HL-60 (cell line): ENCODE data around the gene LYPLA2.
A peak's percentile ranks its signal among the peaks of the same experiment; 100 is the strongest.

Experiments used
- DNase-seq, 2 experiments: peaks; one replicate each; pipeline ENCODE4 v3.0.0-alpha.2; 2010 to 2020; ENCODE audit warnings: low read depth in 1 of 2, low spot score in 1 of 2
- H3K27ac ChIP-seq: fragments of 250-450 bp; sonication (Bioruptor Pico); replicated peaks from 2 replicates; pipeline ENCODE4 v1.5.1; 2020; ENCODE audit warnings: mild to moderate bottlenecking, moderate library complexity
- H3K27me3 ChIP-seq: fragments of 250-450 bp; sonication (Bioruptor Pico); 2 replicates; pipeline ENCODE4 v1.5.1; 2021; ENCODE audit warnings: mild to moderate bottlenecking, moderate library complexity; ENCODE audit not compliant: insufficient read depth, poor library complexity, severe bottlenecking
- H3K4me3 ChIP-seq: replicated peaks from 2 replicates; pipeline ENCODE4 v1.5.1; 2011; ENCODE audit warnings: mild to moderate bottlenecking, control low read depth, low read length; ENCODE audit not compliant: insufficient read depth
- CTCF ChIP-seq: IDR thresholded peaks from one replicate; pipeline ENCODE4 v1.5.1; 2011; ENCODE audit warnings: low read length, control low read depth, inconsistent platforms; ENCODE audit not compliant: insufficient read depth
- GABPA ChIP-seq: IDR thresholded peaks from 2 replicates; pipeline ENCODE4 v1.6.1; 2012; ENCODE audit warnings: low read depth
- POLR2AphosphoS5 ChIP-seq: IDR thresholded peaks from 2 replicates; pipeline ENCODE4 v1.6.1; 2012; ENCODE audit warnings: low read depth
- REST ChIP-seq: IDR thresholded peaks from 2 replicates; pipeline ENCODE4 v1.6.1; 2012; ENCODE audit warnings: low read depth; ENCODE audit not compliant: insufficient replicate concordance
- SPI1 ChIP-seq: IDR thresholded peaks from 2 replicates; pipeline ENCODE4 v1.6.1; 2012; ENCODE audit warnings: low read depth, mild to moderate bottlenecking, borderline replicate concordance

LYPLA2 gene

GRCh38 chr1:23823767-23824166 lies 32.8 kb downstream of the LYPLA2 start:
- Histone ChIP-seq H3K27ac (no peak overlapping the region), H3K27me3 (no peaks in the 10 kb centered on the region), H3K4me3 (no peak overlapping the region)
- no peak for DNase-seq
- TF ChIP-seq GABPA (no peak), POLR2AphosphoS5 (no peak), CTCF (no peak), REST (no peak), SPI1 (no peak)

- Histone ChIP-seq H3K4me3 (peak overlapping the region; percentile 93), H3K27ac (peak overlapping the region; percentile 78), H3K27me3 (no peaks in the 10 kb centered on the region)
- DNase-seq: no peak
- TF ChIP-seq POLR2AphosphoS5: no peak
- TF ChIP-seq REST: no peak
- no peak for TF ChIP-seq SPI1
- TF ChIP-seq GABPA: no peak
- TF ChIP-seq CTCF: no peak
Measured at GRCh38 chr1:23824711-23825075, 33.7 kb downstream of the LYPLA2 start.

- H3K27me3 ChIP-seq: no peaks in the 10 kb centered on the region
- DNase-seq: peak; percentile 80 to 90
- TF ChIP-seq SPI1 (no peak; the same call in 1 of the 2 replicates), CTCF (no peak), REST (peak; percentile 62), GABPA (no peak), POLR2AphosphoS5 (peak; percentile 94)
Measured at GRCh38 chr1:23825076-23825761, 34.3 kb downstream of the LYPLA2 start, which contains the start of gene HMGCL. Gene HMGCL, minus strand, starts transcription at chr1:23825429. Its CDS starts 14 bp downstream, at chr1:23825415.

More at GRCh38 chr1:23825076-23825761, 34.3 kb downstream of the LYPLA2 start, which contains the start of gene HMGCL:
- H3K4me3 ChIP-seq: peak within 1 kb of the TSS; percentile 93
- peak within 1 kb of the TSS; percentile 78 for H3K27ac ChIP-seq
